Purkinje cell (primary cell): ENCODE results near the gene TMEM272. TPM values are rescaled to one million over a fixed set of nuclear protein-coding genes. Genes with fewer than 3 reads are reported as not detected.

Experiments
- polyA plus RNA-seq: library from polyadenylated mRNA; unstranded; fragments of >200 nt; fragmentation: Nextera tagmentation; gene quantifications from 2 replicates; pipeline ENCODE4 v1.2.1, GENCODE V29; 2014

TMEM272 gene, protein sequence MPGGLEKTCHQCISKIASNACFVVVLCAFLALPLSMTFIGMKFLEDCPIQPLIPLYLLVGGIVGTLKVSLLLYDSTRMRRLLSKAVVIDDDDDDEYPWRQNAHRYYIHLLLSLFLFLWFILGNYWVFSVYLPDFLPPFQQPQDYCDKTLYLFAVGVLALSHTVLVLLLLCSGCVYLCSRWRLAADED
- not detected in 2 replicates for polyA plus RNA-seq

GRCh38 chr13:51844862-51845573 lies at the start of gene TMEM272:
Gene TMEM272 (minus strand): TSS chr13:51845177. CDS start chr13:51838530, 6,647 bp downstream.

GRCh38 chr13:51861723-51862300 lies 16.8 kb upstream of the TMEM272 start, which contains the start of gene CCDC70:
Gene CCDC70 (plus strand): TSS chr13:51861969. CDS start chr13:51865412, 3,443 bp downstream.

DNA sequence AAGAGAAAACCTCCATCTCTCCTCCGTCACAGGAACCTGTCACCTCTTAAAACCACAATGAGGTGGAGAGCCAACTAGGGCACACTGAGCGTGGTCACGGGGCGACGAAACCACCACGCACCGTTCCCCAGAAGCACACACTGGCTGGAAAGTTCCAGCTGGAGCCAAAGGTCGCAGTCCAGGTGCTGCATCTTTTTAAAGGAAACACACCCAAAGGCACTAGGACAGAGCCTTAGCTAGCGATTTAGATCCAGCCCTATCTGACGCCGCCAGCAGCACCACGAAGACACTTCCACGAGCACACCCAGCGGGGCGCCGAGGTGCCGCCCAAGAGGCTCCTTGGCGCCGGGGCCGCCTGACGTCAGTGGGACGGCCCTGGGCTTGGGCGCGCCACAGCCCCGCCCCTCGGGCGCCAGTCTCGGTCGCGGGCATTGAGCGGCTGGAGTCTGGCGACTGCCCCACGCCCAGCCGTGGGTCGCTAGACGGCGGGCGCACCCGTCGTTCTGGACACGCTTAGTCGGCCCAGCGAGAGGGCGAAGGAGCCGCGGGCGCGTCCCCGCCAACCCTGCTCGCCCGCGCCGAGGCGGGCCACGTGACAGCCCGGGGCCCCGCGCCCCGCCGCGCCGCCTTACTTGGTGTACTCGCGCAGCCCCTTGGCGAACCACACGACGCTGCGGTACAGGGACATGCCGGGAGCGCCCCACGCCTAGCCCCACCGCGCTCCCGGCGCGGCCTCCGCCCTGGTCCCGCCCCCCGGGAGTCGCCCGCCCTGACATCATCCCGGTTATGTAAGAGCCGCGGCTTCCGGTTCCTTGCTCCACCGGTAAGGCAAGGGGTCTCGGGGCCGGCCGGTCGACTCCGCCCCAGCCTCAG lies 41.3 kb downstream of the TMEM272 start, which contains the start of gene DHRS12:
DHRS12 (minus strand) TSS at position 742 of the 873 bp plus-strand sequence. CDS start 4,504 bp downstream, outside the sequence.

Other genes with a start within 250 kb of the TMEM272 start
- gene DHRS12, start 41.0 kb downstream of the TMEM272 start, polyA plus RNA-seq: 0.66 and 4.2 TPM in 2 replicates
- gene CCDC70, start 16.8 kb upstream of the TMEM272 start, polyA plus RNA-seq: not detected in 2 replicates
- gene ATP7B, start 166.3 kb upstream of the TMEM272 start, polyA plus RNA-seq: 0.29 and 2.2 TPM in 2 replicates
- gene ALG11, start 167.2 kb upstream of the TMEM272 start, polyA plus RNA-seq: 24.2 and 31.6 TPM in 2 replicates
- gene UTP14C, start 179.5 kb upstream of the TMEM272 start, polyA plus RNA-seq: 13.2 and 15.6 TPM in 2 replicates